NCI-H2171 (cell line): Measurements from ENCODE around the gene PEX1.
"Not testable (repeated sequence)": the region's sequence is repeated elsewhere in the genome, so short reads cannot be mapped to it uniquely, and the experiment has no call there.

Experiments used
- DNase-seq: peaks from one replicate; lab custom pipeline; 2025; lab: John Stamatoyannopoulos, UW

PEX1 gene

GRCh38 chr7:92528188-92528957, at the start of gene PEX1, which contains the start of gene RBM48:
Gene PEX1 (minus strand): TSS chr7:92528520. CDS start chr7:92528435, 85 bp downstream.
Gene RBM48 (plus strand): TSS chr7:92528795. CDS start chr7:92528814, 19 bp downstream.
- DNase-seq = peak; percentile 97

DNA sequence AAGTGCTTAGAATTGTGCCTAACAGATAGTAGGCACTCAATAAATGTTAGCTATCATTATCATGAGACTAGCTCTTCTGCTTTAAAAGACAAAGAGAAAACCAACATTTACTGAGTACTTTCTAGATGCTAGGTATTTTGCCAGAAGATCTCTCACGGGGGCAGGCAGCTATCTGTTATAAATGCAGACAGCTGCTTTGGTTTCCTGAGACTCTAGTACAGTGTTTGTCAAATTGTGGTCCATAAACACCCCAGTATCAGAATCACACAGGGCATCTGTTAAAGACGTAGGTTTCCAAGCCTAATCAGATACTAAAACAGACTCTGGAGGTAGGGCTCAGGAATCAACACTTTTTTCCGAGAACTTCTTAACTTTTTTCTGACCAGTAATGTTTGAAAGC, 48.0 kb upstream of the PEX1 start:
- DNase-seq = no peak

GRCh38 chr7:92569137-92569536, 40.8 kb upstream of the PEX1 start:
- DNase-seq = no peak

DNA sequence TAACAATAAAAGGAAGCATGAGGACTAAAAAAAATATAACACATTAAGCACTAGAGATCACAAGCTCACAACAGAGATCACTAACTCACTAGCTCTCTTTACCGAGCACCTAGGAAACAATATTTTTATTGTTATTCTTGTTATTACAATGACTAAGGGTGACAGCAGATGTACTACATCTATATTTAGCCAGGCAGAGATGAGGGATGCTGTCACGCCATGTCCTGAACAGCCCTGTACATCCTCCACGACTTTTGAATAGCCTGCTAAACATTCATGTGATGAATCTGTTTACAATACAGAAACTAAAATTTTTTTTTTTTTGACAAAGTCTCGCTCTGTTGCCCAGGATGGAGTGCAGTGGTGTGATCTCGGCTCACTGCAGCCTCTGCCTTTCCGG, 39.1 kb upstream of the PEX1 start:
- DNase-seq = no peak

GRCh38 chr7:92563345-92563744, 35.0 kb upstream of the PEX1 start:
- DNase-seq = no peak

GRCh38 chr7:92560602-92561001, 32.3 kb upstream of the PEX1 start:
- no peak for DNase-seq

DNA sequence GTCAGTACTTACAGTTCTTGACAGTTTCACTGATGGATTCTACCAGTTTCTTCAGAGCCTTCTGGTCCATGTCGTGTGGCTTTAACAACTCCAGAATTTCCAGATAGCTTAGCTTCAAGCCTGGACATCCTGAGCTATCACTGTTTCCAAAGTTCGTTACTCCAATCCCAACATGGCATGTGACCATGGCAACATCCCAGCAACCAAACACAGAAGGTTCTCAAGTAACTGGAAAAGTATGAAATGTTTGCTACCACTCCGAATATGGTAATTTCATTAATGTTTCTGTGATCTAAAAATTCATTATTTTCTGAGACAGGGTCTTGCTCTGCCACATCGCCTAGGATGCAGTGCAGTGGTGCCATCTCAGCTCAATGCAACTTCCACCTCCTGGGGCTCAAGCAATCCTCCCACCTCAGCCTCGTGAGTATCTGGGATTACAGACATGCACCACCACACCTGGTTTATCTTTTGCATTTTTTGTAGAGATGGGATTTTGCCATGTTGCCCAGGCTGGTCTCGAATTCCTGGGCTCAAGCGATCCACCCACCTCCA, 29.6 kb upstream of the PEX1 start:
- DNase-seq = no peak

DNA sequence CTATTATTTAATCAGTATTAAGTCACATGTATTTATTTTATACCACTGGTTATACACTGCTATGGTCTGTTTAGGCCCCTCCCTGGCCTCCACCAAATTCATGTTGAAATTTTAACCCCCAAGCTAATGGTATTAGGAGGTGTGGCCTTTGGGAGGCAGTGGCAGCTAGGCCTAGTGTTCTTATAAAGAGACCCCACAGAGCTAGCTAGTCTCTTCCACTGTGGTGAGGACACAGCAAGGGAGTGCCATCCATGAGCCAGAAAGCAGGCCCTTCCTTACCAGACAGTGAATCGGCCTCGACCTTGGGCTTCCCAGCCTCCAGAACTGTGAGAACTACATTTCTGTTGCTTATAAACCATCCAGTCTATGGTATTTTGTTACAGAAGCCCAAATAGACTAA, 28.9 kb upstream of the PEX1 start:
- no peak for DNase-seq

- DNase-seq = no peak
These were observed 21.9 kb upstream of the PEX1 start for GRCh38 chr7:92550194-92550593.

GRCh38 chr7:92547579-92547978, 19.3 kb upstream of the PEX1 start:
- no peak for DNase-seq

- DNase-seq = no peak
These were observed 18.7 kb upstream of the PEX1 start for GRCh38 chr7:92546856-92547497.

- DNase-seq = not testable (repeated sequence)
These were observed 16.8 kb upstream of the PEX1 start for GRCh38 chr7:92545116-92545515.

- DNase-seq = not testable (repeated sequence)
These were observed 15.2 kb upstream of the PEX1 start for GRCh38 chr7:92543542-92543941.

DNA sequence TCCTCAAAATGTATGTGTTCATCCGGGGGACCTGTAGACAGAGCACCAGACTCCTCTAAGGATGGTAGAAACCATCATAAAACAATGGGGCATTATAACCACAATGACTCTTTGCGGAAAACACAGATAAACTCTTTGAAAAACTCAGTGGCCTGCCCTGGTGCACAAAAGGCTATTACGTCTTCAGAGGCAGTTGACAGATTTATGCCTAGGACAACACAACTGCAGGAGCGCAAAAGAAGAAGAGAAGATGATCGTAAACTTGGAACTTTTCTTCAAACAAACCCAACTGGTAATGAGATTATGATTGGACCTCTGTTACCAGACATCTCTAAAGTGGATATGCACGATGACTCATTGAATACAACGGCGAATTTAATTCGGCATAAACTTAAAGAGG, 6.3 kb upstream of the PEX1 start:
- DNase-seq = no peak

- DNase-seq = no peak
These were observed 591 bp upstream of the PEX1 start for GRCh38 chr7:92528958-92529264.

DNA sequence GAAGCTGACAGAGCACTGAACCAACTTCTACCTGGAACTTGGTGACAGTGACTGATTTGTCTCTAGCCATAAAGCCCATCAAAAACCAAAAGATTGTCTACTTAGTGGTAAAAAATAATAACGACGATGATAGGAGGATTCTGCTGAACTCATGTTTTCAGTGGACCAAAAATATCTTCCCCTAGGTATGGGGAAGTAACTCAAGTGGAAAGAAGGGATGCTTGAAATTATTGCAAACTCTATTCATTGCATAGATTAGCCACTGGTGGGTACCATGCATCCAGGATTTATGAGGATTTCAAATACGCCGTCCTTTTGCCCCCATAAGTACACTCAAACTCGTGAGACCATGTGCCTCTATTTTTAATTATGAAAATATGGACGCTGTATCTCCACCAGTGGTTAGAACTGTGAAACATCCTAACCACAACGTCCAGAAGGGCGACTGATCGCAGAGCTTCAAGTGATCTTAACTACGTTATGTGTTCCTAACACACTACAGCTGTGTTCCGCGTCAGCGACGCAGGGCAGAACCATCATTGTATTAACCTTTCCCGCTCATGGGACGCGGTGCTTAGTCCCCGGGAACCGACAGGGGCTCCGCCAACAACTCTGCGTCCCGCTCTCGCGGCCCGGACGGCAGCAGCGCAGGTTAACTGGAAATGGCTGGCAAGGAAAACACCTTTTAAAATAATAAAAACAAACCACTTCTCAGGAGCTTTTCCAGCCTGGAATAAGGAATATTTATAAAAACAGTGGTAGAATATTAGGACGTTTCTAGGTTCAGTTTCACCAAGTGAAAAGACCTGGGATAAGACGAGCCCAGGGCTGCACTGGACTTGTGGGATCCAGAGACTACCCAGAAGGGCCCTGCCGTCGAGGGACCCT, 776 bp downstream of the PEX1 start:
- DNase-seq = peak; percentile 53

- DNase-seq = no peak
These were observed 5.2 kb downstream of the PEX1 start for GRCh38 chr7:92523110-92523509.

GRCh38 chr7:92520024-92520423, 8.3 kb downstream of the PEX1 start:
- DNase-seq = no peak

DNA sequence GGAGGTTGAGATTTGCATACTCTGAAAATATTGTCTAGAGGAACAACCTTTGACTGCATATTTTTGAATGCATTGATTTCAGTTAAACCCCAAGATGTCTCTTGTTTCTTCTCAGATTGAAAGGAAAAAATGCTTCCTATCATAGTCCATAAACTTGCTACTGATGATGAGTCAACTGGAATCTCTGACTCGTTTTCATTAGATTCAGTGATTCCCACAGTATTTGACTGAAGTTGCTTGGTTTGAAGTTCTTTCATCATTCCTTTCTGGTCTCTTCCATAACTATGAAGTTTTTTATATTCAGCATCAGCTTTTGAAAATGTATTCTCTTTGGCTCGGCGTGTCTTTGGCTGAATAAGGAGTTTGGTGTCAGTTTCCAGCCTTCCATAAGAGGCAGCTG, 10.7 kb downstream of the PEX1 start:
- DNase-seq = no peak

- DNase-seq = no peak
These were observed 15.0 kb downstream of the PEX1 start for GRCh38 chr7:92513167-92513902.

DNA sequence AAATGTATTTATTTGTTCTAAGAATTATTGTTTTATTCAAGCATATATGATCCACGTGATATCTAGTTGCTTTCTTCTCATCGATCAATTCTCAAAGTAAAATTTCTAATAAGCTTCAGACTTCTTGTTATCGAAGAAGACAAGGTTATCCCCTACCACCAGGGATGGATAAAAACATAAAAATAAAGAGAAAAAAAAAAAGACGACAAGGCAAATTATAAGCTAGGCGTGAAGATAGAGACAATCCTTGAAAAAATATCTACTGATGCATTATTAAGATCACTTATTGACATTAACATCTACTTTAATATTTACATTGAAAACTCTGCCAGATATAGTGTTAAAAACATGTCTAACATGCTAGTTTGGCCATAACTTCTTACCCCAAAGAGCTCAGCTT, 19.4 kb downstream of the PEX1 start:
- DNase-seq = no peak

- no peak for DNase-seq
These were observed 22.0 kb downstream of the PEX1 start for GRCh38 chr7:92506363-92506762.
